Liver (tissue), 9 donors: ENCODE data around the gene AKT3. TPM values are rescaled to one million over a fixed set of nuclear protein-coding genes. Genes with fewer than 3 reads are reported as not detected.
A peak's percentile ranks its signal among the peaks of the same experiment; 100 is the strongest.

Experiments used
- DNase-seq: peaks from one replicate; pipeline ENCODE4 v3.0.0-alpha.2; 2017; ENCODE audit warnings: low spot score
- H3K27ac ChIP-seq, 2 donors: one replicate each; pipeline ENCODE4 v1.7.0; 2013; ENCODE audit warnings: inconsistent platforms in 2 of 2, low read length in 2 of 2, control low read depth in 1 of 2, low read depth in 1 of 2, mild to moderate bottlenecking in 1 of 2
- H3K27me3 ChIP-seq, 4 donors: one replicate each; pipeline versions ENCODE4 v1.6.1 to v1.7.0; 2013; ENCODE audit warnings: low read length in 3 of 4, inconsistent platforms in 1 of 4, mild to moderate bottlenecking in 1 of 4, moderate library complexity in 1 of 4; ENCODE audit not compliant: control insufficient read depth in 4 of 4, insufficient read depth in 4 of 4
- H3K36me3 ChIP-seq, 4 donors: one replicate each; pipeline versions ENCODE4 v1.6.1 to v1.7.0; 2013; ENCODE audit warnings: low read length in 3 of 4, mild to moderate bottlenecking in 3 of 4, low read depth in 1 of 4, moderate library complexity in 1 of 4; ENCODE audit not compliant: control insufficient read depth in 4 of 4, insufficient read depth in 3 of 4
- H3K4me1 ChIP-seq, 4 donors: one replicate each; pipeline versions ENCODE4 v1.6.1 to v1.7.0; 2013; ENCODE audit warnings: low read length in 3 of 4, mild to moderate bottlenecking in 3 of 4, moderate library complexity in 1 of 4; ENCODE audit not compliant: control insufficient read depth in 4 of 4, insufficient read depth in 4 of 4
- H3K4me3 ChIP-seq, 3 donors: one replicate each; pipeline versions ENCODE4 v1.6.1 to v1.7.0; 2013; ENCODE audit warnings: low read length in 3 of 3, control low read depth in 1 of 3, low read depth in 1 of 3, mild to moderate bottlenecking in 1 of 3
- H3K9ac ChIP-seq, 2 donors: one replicate each; pipeline ENCODE4 v1.7.0; 2013; ENCODE audit warnings: low read length in 2 of 2, mild to moderate bottlenecking in 2 of 2, moderate library complexity in 2 of 2, control low read depth in 1 of 2, low read depth in 1 of 2
- H3K9me3 ChIP-seq, 4 donors: one replicate each; pipeline versions ENCODE4 v1.6.1 to v1.7.0; 2013; ENCODE audit warnings: low read length in 3 of 4; ENCODE audit not compliant: control insufficient read depth in 4 of 4
- ATF3 ChIP-seq: IDR thresholded peaks from 2 replicates; pipeline ENCODE4 v1.6.1; 2016; ENCODE audit warnings: antibody characterized with exemption
- EGR1 ChIP-seq, 2 donors: IDR thresholded peaks; 2 replicates each; pipeline ENCODE4 v1.6.1; 2016 to 2018; ENCODE audit warnings: antibody characterized with exemption in 2 of 2, low read depth in 2 of 2
- FOXA1 ChIP-seq: IDR thresholded peaks from 2 replicates; pipeline ENCODE4 v1.6.1; 2016; ENCODE audit warnings: antibody characterized with exemption
- FOXA2 ChIP-seq: IDR thresholded peaks from 2 replicates; pipeline ENCODE4 v1.6.1; 2016; ENCODE audit warnings: antibody characterized with exemption
- GABPA ChIP-seq, 2 donors: IDR thresholded peaks in 1 of 2; conservative IDR thresholded peaks in 1 of 2; 2 replicates each; pipeline ENCODE4 v1.6.1; 2016; ENCODE audit warnings: antibody characterized with exemption in 2 of 2, mild to moderate bottlenecking in 1 of 2, moderate library complexity in 1 of 2
- HNF4A ChIP-seq, 2 donors: conservative IDR thresholded peaks; 2 replicates each; pipeline ENCODE4 v1.6.1; 2016; ENCODE audit warnings: antibody characterized with exemption in 2 of 2, mild to moderate bottlenecking in 2 of 2
- HNF4G ChIP-seq: IDR thresholded peaks from 2 replicates; pipeline ENCODE4 v1.6.1; 2016; ENCODE audit warnings: antibody characterized with exemption
- JUND ChIP-seq, 2 donors: IDR thresholded peaks; 2 replicates each; pipeline ENCODE4 v1.6.1; 2016; ENCODE audit warnings: antibody characterized with exemption in 2 of 2
- MAX ChIP-seq: IDR thresholded peaks from 2 replicates; pipeline ENCODE4 v1.6.1; 2016; ENCODE audit warnings: antibody characterized with exemption
- NR2F2 ChIP-seq: IDR thresholded peaks from 2 replicates; pipeline ENCODE4 v1.6.1; 2016; ENCODE audit warnings: antibody characterized with exemption
- RAD21 ChIP-seq, 2 donors: IDR thresholded peaks; 2 replicates each; pipeline ENCODE4 v1.6.1; 2016; ENCODE audit warnings: antibody characterized with exemption in 2 of 2, mild to moderate bottlenecking in 2 of 2
- RXRA ChIP-seq, 2 donors: IDR thresholded peaks; 2 replicates each; pipeline ENCODE4 v1.6.1; 2017 to 2018; ENCODE audit warnings: antibody characterized with exemption in 2 of 2, mild to moderate bottlenecking in 1 of 2
- SP1 ChIP-seq: IDR thresholded peaks from 2 replicates; pipeline ENCODE4 v1.6.1; 2018; ENCODE audit warnings: antibody characterized with exemption, mild to moderate bottlenecking
- TAF1 ChIP-seq: conservative IDR thresholded peaks from 2 replicates; pipeline ENCODE4 v1.6.1; 2016; ENCODE audit warnings: antibody characterized with exemption, mild to moderate bottlenecking
- YY1 ChIP-seq: IDR thresholded peaks from 2 replicates; pipeline ENCODE4 v1.6.1; 2016; ENCODE audit warnings: antibody characterized with exemption, mild to moderate bottlenecking
- WGBS: extraction: QIAGEN DNeasy Blood & Tissue Kit; methylation state at CpG from one replicate; pipeline ENCODE4 v1.1.7; 2013; 5-methylcytosine and 5-hydroxymethylcytosine counted together
- polyA plus RNA-seq, 2 donors: library from polyadenylated mRNA; stranded (reverse) in 1 of 2; unstranded in 1 of 2; fragments of 200-250 nt in 1 of 2; fragments of >200 nt in 1 of 2; fragmentation: Nextera tagmentation in 1 of 2; extraction: Ambion mirVana in 1 of 2; gene quantifications; one replicate each; pipeline versions ENCODE4 v1.2.1 to v1.2.3, GENCODE V29; 2013 to 2015
- total RNA-seq, 2 donors: library from RNA; depleted of rRNA; stranded (reverse); fragments of >200 nt; gene quantifications; one replicate each; pipeline ENCODE4 v1.2.3, GENCODE V29; 2014
- TF ChIP-seq, protein P1 (sequence below): IDR thresholded peaks from 2 replicates; pipeline ENCODE4 v1.6.1; 2016; ENCODE audit warnings: antibody characterized with exemption, mild to moderate bottlenecking
- TF ChIP-seq, protein P2 (sequence below): IDR thresholded peaks from 2 replicates; pipeline ENCODE4 v1.6.1; 2016; ENCODE audit warnings: antibody characterized with exemption
- TF ChIP-seq, protein P3 (sequence below): fragments of 150-350 bp; IDR thresholded peaks from 2 replicates; pipeline ENCODE4 v1.5.1; 2017; ENCODE audit warnings: improper control_type of control experiment, low read depth, low read length; ENCODE audit not compliant: missing input control
- donor health status: healthy.
- donor health status: healthy.
- donor health status: healthy.
- donor health status: healthy.
- donor health status: healthy.

The AKT3 gene
- total and polyA plus RNA-seq, 4 donors, result 1.7 to 7.6 (median 2.8) TPM

DNA sequence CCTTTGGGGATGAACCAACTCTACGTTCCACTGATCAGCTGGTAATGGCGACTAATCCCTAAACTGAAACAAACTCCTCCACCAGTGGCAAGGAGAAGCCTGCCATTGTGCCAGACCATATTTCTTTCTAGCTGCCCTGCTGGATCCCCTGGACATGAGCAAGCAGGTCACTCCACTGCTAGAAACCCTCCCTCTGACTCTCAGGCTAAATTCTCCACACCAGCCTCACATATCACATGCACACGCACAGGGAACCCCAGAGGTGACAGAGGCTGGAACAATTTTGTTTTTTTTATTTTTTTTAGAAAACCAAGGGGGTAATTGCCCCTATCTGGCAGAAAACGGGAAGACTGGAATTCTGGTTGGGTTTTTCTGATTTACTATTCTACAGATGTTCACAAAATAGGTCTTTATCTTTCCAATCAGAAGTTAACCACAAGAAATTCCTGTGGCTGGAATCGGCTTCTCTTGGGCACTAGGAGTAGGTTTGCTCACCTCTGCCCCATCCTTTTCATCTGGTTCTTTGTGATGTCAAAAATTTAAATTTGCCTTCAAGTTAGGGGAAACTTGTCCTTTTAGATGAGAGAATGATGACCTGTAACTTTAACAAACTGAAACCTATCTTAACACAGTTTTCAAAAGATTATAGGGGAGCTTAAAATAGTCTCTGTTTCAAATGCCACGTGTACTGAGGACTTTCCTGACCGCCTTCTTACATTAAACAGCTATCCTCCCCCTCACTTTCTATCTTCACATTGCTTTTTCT lies 336.1 kb downstream of the AKT3 start:
- no peak for TF ChIP-seq ATF3
- TF ChIP-seq JUND (IDR thresholded peaks at IDR 0.05), result no peak
- TF ChIP-seq GABPA (IDR thresholded peaks at IDR 0.05 in 1 of 2, conservative IDR thresholded peaks at IDR 0.05 in 1 of 2), result no peak
- no peak for TF ChIP-seq HNF4G
- TF ChIP-seq NR2F2, result no peak
- no peak for TF ChIP-seq RAD21 (IDR thresholded peaks at IDR 0.05)
- no peak for TF ChIP-seq YY1
- TF ChIP-seq HNF4A (conservative IDR thresholded peaks at IDR 0.05), result no peak
- no peak for TF ChIP-seq EGR1 (IDR thresholded peaks at IDR 0.05; ENCODE audit: low read depth in 2 of 2)
- TF ChIP-seq FOXA1, result no peak
- TF ChIP-seq, protein P1, sequence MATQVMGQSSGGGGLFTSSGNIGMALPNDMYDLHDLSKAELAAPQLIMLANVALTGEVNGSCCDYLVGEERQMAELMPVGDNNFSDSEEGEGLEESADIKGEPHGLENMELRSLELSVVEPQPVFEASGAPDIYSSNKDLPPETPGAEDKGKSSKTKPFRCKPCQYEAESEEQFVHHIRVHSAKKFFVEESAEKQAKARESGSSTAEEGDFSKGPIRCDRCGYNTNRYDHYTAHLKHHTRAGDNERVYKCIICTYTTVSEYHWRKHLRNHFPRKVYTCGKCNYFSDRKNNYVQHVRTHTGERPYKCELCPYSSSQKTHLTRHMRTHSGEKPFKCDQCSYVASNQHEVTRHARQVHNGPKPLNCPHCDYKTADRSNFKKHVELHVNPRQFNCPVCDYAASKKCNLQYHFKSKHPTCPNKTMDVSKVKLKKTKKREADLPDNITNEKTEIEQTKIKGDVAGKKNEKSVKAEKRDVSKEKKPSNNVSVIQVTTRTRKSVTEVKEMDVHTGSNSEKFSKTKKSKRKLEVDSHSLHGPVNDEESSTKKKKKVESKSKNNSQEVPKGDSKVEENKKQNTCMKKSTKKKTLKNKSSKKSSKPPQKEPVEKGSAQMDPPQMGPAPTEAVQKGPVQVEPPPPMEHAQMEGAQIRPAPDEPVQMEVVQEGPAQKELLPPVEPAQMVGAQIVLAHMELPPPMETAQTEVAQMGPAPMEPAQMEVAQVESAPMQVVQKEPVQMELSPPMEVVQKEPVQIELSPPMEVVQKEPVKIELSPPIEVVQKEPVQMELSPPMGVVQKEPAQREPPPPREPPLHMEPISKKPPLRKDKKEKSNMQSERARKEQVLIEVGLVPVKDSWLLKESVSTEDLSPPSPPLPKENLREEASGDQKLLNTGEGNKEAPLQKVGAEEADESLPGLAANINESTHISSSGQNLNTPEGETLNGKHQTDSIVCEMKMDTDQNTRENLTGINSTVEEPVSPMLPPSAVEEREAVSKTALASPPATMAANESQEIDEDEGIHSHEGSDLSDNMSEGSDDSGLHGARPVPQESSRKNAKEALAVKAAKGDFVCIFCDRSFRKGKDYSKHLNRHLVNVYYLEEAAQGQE, result no peak
- TF ChIP-seq, protein P2, sequence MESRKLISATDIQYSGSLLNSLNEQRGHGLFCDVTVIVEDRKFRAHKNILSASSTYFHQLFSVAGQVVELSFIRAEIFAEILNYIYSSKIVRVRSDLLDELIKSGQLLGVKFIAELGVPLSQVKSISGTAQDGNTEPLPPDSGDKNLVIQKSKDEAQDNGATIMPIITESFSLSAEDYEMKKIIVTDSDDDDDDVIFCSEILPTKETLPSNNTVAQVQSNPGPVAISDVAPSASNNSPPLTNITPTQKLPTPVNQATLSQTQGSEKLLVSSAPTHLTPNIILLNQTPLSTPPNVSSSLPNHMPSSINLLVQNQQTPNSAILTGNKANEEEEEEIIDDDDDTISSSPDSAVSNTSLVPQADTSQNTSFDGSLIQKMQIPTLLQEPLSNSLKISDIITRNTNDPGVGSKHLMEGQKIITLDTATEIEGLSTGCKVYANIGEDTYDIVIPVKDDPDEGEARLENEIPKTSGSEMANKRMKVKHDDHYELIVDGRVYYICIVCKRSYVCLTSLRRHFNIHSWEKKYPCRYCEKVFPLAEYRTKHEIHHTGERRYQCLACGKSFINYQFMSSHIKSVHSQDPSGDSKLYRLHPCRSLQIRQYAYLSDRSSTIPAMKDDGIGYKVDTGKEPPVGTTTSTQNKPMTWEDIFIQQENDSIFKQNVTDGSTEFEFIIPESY, result no peak
- TF ChIP-seq RXRA (IDR thresholded peaks at IDR 0.05), result no peak
- no peak for TF ChIP-seq FOXA2
- no peak for TF ChIP-seq MAX
- TF ChIP-seq TAF1, result no peak
- no peaks in the 10 kb centered on the region for H3K27me3 ChIP-seq
- H3K9ac ChIP-seq, result no peak overlapping the region
- no peak for DNase-seq
- no peak overlapping the region for H3K4me3 ChIP-seq
- H3K36me3 ChIP-seq, result no peaks in the 10 kb centered on the region
- 85% methylated on average over 7 of the region's 7 CpGs for WGBS
- no peak overlapping the region for H3K27ac ChIP-seq
- H3K4me1 ChIP-seq, result peaks cover 0 to 2% (median 0%) of the 10 kb centered on the region in 4 donors
- no peaks in the 10 kb centered on the region for H3K9me3 ChIP-seq

DNA sequence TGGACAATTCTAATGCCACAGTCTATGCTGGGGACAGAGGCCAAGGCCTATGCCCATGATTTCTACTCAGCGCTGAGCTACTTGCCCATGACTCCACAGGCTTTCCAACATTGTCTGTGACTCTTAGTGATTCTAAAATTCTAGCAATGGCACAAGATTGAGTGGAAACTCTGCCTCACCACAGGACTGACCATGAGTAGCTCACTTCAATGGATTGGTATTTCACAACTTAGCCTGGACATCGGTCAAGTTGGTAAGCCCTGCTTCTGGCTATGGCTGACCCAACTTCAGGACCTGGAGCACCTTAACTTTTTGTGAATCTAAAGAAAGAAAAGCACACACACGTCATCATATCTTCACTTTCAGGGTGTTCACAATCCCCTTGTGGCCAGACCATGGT lies 339.1 kb downstream of the AKT3 start:
- peaks cover 0 to 6% (median 3%) of the 10 kb centered on the region in 4 donors for H3K4me1 ChIP-seq
- no peaks in the 10 kb centered on the region for H3K36me3 ChIP-seq
- 75% methylated on average over 3 of the region's 3 CpGs for WGBS
- H3K9me3 ChIP-seq, result no peaks in the 10 kb centered on the region
- no peaks in the 10 kb centered on the region for H3K27me3 ChIP-seq
- H3K27ac ChIP-seq, result no peak overlapping the region
- no peak for DNase-seq
- H3K9ac ChIP-seq, result no peak overlapping the region
- H3K4me3 ChIP-seq, result no peak overlapping the region
- TF ChIP-seq EGR1 (IDR thresholded peaks at IDR 0.05; ENCODE audit: low read depth in 2 of 2) (peak in 1 of 2 donors; percentile 48), HNF4G (no peak), NR2F2 (no peak), JUND (IDR thresholded peaks at IDR 0.05) (peak; percentile 82 to 97), TAF1 (no peak), HNF4A (conservative IDR thresholded peaks at IDR 0.05) (peak; percentile 8 to 45), FOXA1 (no peak), GABPA (IDR thresholded peaks at IDR 0.05 in 1 of 2, conservative IDR thresholded peaks at IDR 0.05 in 1 of 2) (no peak), ATF3 (no peak), RAD21 (IDR thresholded peaks at IDR 0.05) (no peak), MAX (no peak), RXRA (IDR thresholded peaks at IDR 0.05) (no peak), YY1 (peak; percentile 47), SP1 (no peak)
- TF ChIP-seq, protein P2, result no peak
- TF ChIP-seq, protein P3, sequence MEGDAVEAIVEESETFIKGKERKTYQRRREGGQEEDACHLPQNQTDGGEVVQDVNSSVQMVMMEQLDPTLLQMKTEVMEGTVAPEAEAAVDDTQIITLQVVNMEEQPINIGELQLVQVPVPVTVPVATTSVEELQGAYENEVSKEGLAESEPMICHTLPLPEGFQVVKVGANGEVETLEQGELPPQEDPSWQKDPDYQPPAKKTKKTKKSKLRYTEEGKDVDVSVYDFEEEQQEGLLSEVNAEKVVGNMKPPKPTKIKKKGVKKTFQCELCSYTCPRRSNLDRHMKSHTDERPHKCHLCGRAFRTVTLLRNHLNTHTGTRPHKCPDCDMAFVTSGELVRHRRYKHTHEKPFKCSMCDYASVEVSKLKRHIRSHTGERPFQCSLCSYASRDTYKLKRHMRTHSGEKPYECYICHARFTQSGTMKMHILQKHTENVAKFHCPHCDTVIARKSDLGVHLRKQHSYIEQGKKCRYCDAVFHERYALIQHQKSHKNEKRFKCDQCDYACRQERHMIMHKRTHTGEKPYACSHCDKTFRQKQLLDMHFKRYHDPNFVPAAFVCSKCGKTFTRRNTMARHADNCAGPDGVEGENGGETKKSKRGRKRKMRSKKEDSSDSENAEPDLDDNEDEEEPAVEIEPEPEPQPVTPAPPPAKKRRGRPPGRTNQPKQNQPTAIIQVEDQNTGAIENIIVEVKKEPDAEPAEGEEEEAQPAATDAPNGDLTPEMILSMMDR, result no peak
